HG02973 (cell line): ENCODE data around the gene SEC11A.
A peak's percentile ranks its signal among the peaks of the same experiment; 100 is the strongest.
"Not testable (repeated sequence)": the region's sequence is repeated elsewhere in the genome, so short reads cannot be mapped to it uniquely, and the experiment has no call there.

Experiments used
- ATAC-seq: cut with Tn5 transposase; IDR thresholded peaks from one replicate; pipeline ENCODE4 v1.9.1; 2021; ENCODE audit warnings: moderate library complexity; ENCODE audit not compliant: unreplicated experiment

The SEC11A gene

GRCh38 chr15:84716036-84716732 is at the start of gene SEC11A:
Gene SEC11A (minus strand): TSS chr15:84716139. CDS start chr15:84716075, 64 bp downstream.
- ATAC-seq, result peak; percentile 92

DNA sequence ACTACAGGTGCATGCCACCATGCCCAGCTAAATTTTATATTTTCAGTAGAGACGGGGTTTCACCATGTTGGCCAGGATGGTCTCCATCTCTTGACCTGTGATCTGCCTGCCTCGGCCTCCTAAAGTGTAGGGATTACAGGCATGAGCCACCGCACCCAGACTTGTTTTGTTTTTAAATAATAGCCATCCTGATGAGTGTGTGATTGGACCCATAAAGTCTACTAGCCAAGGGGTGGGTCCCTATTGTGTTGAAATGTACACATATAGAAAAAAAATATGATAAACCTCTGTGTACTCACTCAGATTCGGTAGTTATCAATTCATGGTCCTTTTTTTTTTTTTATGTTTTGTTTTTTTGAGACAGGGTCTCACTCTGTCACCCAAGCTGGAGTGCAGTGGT is 49.7 kb upstream of the SEC11A start:
- ATAC-seq, result no peak

- no peak for ATAC-seq
Measured at GRCh38 chr15:84764989-84765388, 49.0 kb upstream of the SEC11A start.

DNA sequence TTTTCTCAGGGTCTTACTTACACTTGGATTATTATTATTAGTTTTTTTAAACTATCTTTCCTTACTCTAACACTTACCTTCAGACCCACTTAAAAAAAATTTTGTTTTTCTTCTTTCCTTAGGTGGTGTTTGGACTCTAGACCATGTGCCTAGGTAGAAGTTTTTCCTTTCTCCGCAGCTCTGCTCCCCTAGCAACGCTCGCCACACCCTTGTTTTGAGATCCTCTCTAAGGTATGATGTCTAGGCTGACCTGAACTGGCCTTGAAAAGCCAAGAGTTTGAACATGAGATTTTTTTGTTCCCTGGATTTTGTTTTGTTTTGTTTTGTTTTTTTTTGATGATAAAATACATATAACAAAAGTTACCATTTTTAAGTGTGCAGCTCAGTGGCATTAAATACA is 48.6 kb upstream of the SEC11A start:
- no peak for ATAC-seq

DNA sequence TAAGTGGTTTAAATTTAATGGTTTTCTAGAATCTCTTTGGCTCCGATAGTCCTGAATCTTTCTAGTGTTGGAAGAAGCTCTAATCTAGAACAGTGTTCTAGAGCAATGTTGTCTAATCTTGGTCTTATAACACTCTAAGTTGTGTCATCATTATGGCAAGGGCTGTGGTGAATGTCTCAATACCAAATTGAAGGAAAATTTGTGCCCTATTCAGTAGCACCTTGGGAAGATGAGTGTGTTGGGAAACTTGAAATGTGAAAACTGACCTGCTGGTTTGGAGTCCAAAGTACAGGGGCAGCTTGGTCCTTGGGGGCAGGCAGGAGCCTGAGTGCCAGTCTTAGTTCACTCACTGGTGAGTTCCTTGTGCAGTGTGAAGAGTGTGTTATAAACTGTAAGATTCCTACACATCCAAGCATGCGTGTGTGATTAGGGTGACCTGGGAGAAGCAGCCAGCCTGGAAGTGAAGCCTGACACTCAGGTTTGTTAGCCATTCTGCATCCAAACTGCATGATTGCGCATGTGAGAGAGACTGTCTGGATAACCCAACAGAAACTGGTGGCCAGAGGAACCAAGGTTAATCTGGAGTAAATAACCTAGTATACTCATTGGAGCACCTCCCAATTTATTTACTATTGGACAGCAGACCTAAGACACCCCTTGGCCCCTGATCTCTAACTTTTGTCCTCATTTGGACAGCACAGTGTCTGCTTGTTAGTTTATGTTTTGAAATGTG is 47.1 kb upstream of the SEC11A start:
- ATAC-seq, result no peak

DNA sequence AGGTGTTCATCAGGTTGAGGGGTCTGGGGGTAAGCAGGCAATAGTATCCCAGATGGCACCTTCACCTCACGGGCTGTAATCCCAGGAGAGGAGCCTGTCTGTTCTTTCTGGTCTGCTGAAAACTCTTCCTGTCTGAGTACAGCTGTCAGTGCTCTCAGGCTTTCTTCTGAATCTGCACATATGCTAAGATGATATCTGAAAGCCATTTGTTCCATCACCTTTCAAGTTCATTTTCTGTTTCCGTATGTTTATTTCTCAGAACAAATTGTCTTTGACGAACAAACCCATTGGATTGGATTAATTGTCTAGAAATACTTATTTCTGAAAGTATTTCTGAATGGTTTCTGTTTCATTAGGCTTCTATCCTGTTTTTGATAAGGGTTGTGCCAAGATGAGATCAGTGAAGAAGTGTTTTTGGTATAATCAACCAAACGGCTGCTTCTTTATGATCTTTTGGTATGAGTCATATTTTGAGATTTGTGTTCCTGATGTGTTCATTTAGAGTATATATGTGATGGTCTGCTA is 45.7 kb upstream of the SEC11A start:
- peak; percentile 63 for ATAC-seq

DNA sequence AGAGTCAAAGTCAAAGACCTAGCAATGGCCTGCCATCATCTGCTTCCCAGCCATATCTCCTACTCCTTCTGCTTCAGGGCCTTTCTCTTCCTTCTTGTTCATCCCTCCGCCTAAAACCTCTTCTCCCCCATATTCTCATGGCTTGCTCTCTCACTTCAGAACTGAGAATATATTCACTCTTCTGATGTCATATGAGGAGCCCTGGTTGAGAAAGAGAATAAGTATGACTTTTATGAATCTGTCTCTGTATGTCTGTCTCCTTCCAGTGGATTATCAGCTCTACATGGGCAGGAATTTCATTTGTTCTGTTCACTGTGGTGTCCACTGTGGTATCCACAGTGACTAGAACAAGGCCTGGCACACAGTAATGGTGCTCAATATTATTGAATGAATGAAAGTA is 44.3 kb upstream of the SEC11A start:
- ATAC-seq, result no peak

DNA sequence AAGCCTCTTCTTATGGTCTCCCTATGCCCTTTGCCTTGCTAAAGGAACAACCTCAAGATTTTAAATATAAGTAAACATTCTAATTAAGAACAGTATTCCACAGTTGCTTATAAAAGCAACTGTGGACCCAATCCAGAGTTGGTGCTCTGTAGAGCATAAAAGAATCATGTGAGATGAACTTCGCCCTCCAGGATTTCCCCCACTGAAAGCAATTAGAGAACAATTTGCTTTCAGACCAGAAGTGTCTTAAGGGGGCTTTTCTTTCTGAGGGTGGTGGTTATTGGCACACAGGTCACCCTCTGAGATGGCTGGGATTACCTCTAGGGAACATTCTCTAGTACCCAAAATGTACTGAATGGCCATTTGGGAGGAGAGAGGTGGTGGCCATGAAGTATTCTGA is 43.1 kb upstream of the SEC11A start:
- ATAC-seq, result no peak

- no peak for ATAC-seq
Measured at GRCh38 chr15:84755736-84756527, 40.0 kb upstream of the SEC11A start.

DNA sequence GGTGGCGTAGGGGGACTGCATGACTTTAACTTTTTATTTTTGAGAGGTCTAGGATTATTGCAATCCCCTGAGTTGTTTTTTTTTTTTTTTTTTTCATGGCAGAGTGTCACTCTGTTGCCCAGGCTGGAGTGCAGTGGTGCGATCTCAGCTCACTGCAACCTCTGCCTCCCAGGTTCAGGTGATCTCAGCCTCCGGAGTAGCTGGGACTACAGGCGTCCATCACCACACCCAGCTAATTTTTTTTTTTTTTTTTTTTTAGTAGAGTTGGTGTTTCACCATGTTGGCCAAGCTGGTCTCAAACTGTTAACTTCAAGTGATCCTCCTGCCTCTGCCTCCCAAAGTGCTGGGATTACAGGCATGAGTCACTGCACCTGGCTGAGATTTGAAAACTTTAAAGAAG is 39.0 kb upstream of the SEC11A start:
- ATAC-seq, result not testable (repeated sequence)

DNA sequence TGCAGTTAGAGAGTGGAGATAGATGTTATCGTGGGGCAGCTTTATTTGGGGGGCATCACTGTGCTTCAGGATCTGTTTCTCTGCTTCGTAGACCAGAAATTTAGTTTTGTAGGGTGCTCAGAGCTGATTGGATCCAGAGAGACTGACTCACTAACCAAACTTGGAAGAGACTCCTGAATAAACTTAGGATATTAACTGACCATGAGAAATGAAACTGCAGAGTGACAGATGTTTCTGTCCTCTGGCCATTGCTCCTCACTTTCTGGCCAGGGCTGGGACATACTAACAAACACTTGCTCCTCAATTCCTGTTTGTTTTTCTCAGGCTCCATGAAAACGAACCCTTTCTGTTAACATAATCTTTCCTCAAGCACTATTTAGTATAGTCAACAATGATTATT is 36.8 kb upstream of the SEC11A start:
- ATAC-seq, result no peak

- ATAC-seq, result no peak
Measured at GRCh38 chr15:84752195-84752594, 36.3 kb upstream of the SEC11A start.

DNA sequence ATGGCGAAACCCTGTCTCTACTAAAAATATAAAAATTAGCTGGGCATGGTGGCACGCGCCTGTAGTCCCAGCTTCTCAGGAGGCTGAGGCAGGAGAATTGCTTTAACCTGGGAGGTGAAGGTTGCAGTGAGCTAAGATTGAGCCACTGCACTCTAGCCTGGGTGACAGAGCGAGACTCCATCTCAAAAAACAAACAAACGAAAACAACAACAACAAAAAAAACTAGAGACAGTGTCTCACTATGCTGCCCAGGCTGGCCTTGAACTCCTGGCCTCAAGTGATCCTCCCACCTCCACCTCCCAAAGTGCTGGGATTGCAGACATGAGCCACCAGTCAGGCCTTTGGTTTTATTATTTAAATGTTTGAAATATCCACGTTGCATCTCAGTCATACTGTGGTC is 35.8 kb upstream of the SEC11A start:
- not testable (repeated sequence) for ATAC-seq

DNA sequence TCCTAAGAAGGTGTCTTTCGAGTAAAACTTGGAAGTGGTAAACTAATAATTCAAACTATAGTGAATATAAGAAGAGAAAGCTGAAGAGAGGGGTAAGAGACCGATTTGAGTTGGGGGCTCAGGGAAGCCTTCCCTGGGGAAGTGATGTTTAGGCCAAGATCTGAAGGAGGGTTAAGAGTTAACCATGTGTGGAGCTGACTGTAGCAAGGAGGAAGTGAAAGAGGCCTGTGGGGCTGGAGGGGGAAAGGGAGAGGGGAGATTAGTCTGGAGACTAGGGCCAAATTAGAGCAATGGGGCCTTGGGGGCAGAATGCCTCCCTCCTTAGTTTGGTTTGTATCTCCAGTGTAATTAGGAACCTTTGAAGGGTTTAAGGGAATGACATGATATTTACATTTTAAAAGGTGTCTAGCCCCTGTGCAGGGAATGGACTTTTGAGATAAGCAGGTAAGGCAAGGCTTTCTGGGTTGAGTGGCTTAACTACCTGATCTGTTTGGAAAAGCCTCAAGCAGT is 34.7 kb upstream of the SEC11A start:
- peak; percentile 32 for ATAC-seq

- no peak for ATAC-seq
Measured at GRCh38 chr15:84749111-84749991, 33.4 kb upstream of the SEC11A start.

GRCh38 chr15:84748274-84749110 is 32.6 kb upstream of the SEC11A start, which contains the start of gene ZNF592:
Gene ZNF592 (plus strand): TSS chr15:84748592. CDS start chr15:84782676, 34,084 bp downstream.
- peak; percentile 49 for ATAC-seq

DNA sequence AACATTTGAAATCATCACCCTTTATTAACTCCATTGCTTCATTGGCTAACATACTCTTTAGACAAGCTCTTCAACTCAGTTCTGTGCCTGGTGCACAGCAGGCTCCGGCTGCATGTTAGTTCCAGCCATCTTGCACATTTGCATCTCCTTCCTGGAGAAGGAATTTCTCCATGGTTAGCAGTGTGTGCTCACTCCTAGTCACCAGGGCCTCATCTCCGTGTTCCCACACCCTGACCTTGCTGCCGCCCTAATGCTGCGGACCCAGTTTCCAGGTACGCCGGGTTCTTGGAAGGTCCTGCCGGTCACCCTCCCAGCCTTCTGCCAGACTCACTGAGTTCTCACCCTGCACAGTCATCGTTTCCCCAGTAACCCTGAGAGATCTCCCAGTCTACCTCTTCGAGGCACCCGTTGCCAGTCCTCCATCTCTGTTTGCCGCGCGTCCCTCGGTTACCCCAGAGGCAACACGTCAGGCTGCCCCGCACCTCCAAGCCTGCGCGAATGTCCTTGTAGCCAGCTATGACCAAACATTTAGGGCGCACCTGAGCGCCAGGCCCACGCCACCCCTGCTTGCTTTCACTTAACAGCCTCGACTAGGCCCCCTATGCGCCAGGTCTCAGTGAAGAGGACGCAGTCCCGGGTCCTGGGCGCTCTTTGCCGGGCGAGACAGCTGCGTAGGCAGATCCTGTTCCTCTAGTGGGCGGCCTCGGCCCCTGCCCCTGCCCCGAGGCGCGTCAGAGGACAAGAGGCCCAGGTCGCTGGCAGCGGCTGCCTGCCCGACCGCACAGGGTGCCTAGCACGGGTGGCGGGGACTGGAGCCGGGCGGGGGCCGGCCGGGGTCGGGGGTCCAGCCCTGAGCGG is 31.7 kb upstream of the SEC11A start:
- peak; percentile 48 for ATAC-seq

- ATAC-seq, result no peak
Measured at GRCh38 chr15:84741121-84741520, 25.2 kb upstream of the SEC11A start.
